Measurements from ENCODE around the gene ZNF70.
"Not testable (repeated sequence)": the region's sequence is repeated elsewhere in the genome, so short reads cannot be mapped to it uniquely, and the experiment has no call there.

ZNF70 gene

GRCh38 chr22:23755711-23756110 is 4.8 kb upstream of the ZNF70 start:
- DNase-seq: no peak

GRCh38 chr22:23754980-23755636 is 4.2 kb upstream of the ZNF70 start:
- DNase-seq: peak in 1 of 2 experiments; percentile 64

- no peak for DNase-seq
These were observed 3.5 kb upstream of the ZNF70 start, which contains the start of gene VPREB3 for GRCh38 chr22:23754220-23754919. TSS of gene VPREB3 (minus strand) at chr22:23754425. CDS start at chr22:23754363, 62 bp downstream.

- DNase-seq: no peak
These were observed 2.5 kb upstream of the ZNF70 start for GRCh38 chr22:23753385-23753784.

- no peak for DNase-seq
These were observed 1.8 kb upstream of the ZNF70 start for GRCh38 chr22:23752750-23753149.

GRCh38 chr22:23752090-23752691 is 1.3 kb upstream of the ZNF70 start:
- DNase-seq: no peak

GRCh38 chr22:23751441-23751996 is 607 bp upstream of the ZNF70 start:
- DNase-seq: no peak

- DNase-seq: no peak
These were observed 572 bp downstream of the ZNF70 start for GRCh38 chr22:23750367-23750713.

- no peak for DNase-seq
These were observed 1.0 kb downstream of the ZNF70 start for GRCh38 chr22:23749841-23750301.

GRCh38 chr22:23745791-23746190 is 5.1 kb downstream of the ZNF70 start:
- no peak for DNase-seq

- no peak for DNase-seq
These were observed 6.4 kb downstream of the ZNF70 start for GRCh38 chr22:23744485-23744884.

GRCh38 chr22:23744001-23744400 is 6.9 kb downstream of the ZNF70 start:
- DNase-seq: no peak

- peak in 1 of 2 experiments; percentile 43 for DNase-seq
These were observed 7.6 kb downstream of the ZNF70 start for GRCh38 chr22:23743303-23743705.

GRCh38 chr22:23742505-23743264 is 8.2 kb downstream of the ZNF70 start:
- DNase-seq: no peak

GRCh38 chr22:23737696-23738095 is 13.2 kb downstream of the ZNF70 start:
- no peak for DNase-seq

GRCh38 chr22:23728108-23728507 is 22.8 kb downstream of the ZNF70 start:
- not testable (repeated sequence) for DNase-seq

GRCh38 chr22:23722724-23723123 is 28.2 kb downstream of the ZNF70 start:
- no peak for DNase-seq

- no peak for DNase-seq
These were observed 28.8 kb downstream of the ZNF70 start for GRCh38 chr22:23722160-23722559.

GRCh38 chr22:23720855-23721254 is 30.1 kb downstream of the ZNF70 start:
- DNase-seq: no peak

- no peak for DNase-seq
These were observed 32.3 kb downstream of the ZNF70 start for GRCh38 chr22:23718371-23719165.

- peak; percentile 81 to 86 for DNase-seq
These were observed 33.8 kb downstream of the ZNF70 start for GRCh38 chr22:23716811-23717801.
